Sigmoid colon (tissue), 7 donors: ENCODE results near the gene INTS6. TPM values are rescaled to one million over a fixed set of nuclear protein-coding genes. Genes with fewer than 3 reads are reported as not detected.

Experiments
- DNase-seq: peaks from one replicate; pipeline ENCODE4 v3.0.0-alpha.2; 2019
- H3K27ac ChIP-seq, 4 donors: fragments of 200-600 bp; sonication (generic); one replicate each; pipeline ENCODE4 v1.5.1; 2016 to 2019; ENCODE audit warnings: mild to moderate bottlenecking in 1 of 4
- H3K27me3 ChIP-seq, 3 donors: fragments of 200-600 bp; sonication (generic); one replicate each; pipeline ENCODE4 v1.5.1; 2019; ENCODE audit warnings: mild to moderate bottlenecking in 1 of 3
- H3K36me3 ChIP-seq, 4 donors: fragments of 200-600 bp; sonication (generic); one replicate each; pipeline ENCODE4 v1.5.1; 2016 to 2019
- H3K4me1 ChIP-seq, 4 donors: fragments of 200-600 bp; sonication (generic); one replicate each; pipeline ENCODE4 v1.5.1; 2017 to 2019
- H3K4me3 ChIP-seq, 4 donors: fragments of 200-600 bp; sonication (generic); one replicate each; pipeline ENCODE4 v1.5.1; 2017 to 2019; ENCODE audit warnings: mild to moderate bottlenecking in 2 of 4, moderate library complexity in 1 of 4
- H3K9me3 ChIP-seq, 4 donors: fragments of 200-600 bp in 3 of 4; sonication (generic) in 3 of 4; one replicate each; pipeline versions ENCODE4 v1.5.1 to v1.6.1; 2013 to 2019
- EP300 ChIP-seq, 4 donors: sonication (generic); formaldehyde crosslinking; IDR thresholded peaks; one replicate each; pipeline ENCODE4 v1.6.1; 2017; ENCODE audit warnings: antibody characterized with exemption in 4 of 4
- POLR2A ChIP-seq, 2 donors: fragments of 450-650 bp; IDR thresholded peaks; one replicate each; pipeline ENCODE4 v1.6.1; 2016; ENCODE audit warnings: antibody characterized with exemption in 2 of 2, mild to moderate bottlenecking in 2 of 2, moderate library complexity in 2 of 2
- POLR2AphosphoS5 ChIP-seq, 4 donors: sonication (generic); formaldehyde crosslinking; IDR thresholded peaks; one replicate each; pipeline ENCODE4 v1.6.1; 2017; ENCODE audit warnings: antibody characterized with exemption in 4 of 4
- WGBS, 2 donors: extraction: QIAGEN DNeasy Blood & Tissue Kit; methylation state at CpG; one replicate each; pipeline ENCODE4 v1.1.7; 2013; 5-methylcytosine and 5-hydroxymethylcytosine counted together
- intact Hi-C: fragments of 100-400 bp; cut with DNase I; formaldehyde crosslinking; loops from one replicate; pipeline ENCODE4 v1.15.1; 2023
- polyA plus RNA-seq, 3 donors: library from polyadenylated mRNA; stranded (reverse); fragments of 200-250 nt; gene quantifications; one replicate each; pipeline ENCODE4 v1.2.3, GENCODE V29; 2013
- total RNA-seq, 4 donors: library from RNA; depleted of rRNA; stranded (reverse); fragments of >200 nt; gene quantifications; one replicate each; pipeline ENCODE4 v1.1.0, GENCODE V29; 2016
- TF ChIP-seq, protein P1 (sequence below), 4 experiments: fragments of 450-650 bp in 3 of 4; fragments of 200-600 bp in 1 of 4; IDR thresholded peaks; one replicate each; pipeline ENCODE4 v1.5.1; 2016 to 2019; ENCODE audit warnings: antibody characterized with exemption in 4 of 4, mild to moderate bottlenecking in 3 of 4, moderate library complexity in 2 of 4
- donor health status: healthy with polysubstance abuse.
- donor health status: Bipolar disorder and iron deficiency.
- donor health status: healthy.

INTS6 gene
- total and polyA plus RNA-seq, 7 donors, result 6.7 to 43.3 (median 30.0) TPM

GRCh38 chr13:51364404-51365008 is 88.3 kb downstream of the INTS6 start:
- Histone ChIP-seq H3K27ac (no peak overlapping the region), H3K27me3 (no peaks in the 10 kb centered on the region), H3K4me3 (no peak overlapping the region), H3K9me3 (no peaks in the 10 kb centered on the region), H3K4me1 (no peaks in the 10 kb centered on the region), H3K36me3 (peaks cover 0 to 80% (median 10%) of the 10 kb centered on the region in 4 donors)
- TF ChIP-seq POLR2AphosphoS5 (IDR thresholded peaks at IDR 0.05) (no peak), POLR2A (IDR thresholded peaks at IDR 0.05) (no peak), EP300 (IDR thresholded peaks at IDR 0.05) (no peak)
- TF ChIP-seq, protein P1, sequence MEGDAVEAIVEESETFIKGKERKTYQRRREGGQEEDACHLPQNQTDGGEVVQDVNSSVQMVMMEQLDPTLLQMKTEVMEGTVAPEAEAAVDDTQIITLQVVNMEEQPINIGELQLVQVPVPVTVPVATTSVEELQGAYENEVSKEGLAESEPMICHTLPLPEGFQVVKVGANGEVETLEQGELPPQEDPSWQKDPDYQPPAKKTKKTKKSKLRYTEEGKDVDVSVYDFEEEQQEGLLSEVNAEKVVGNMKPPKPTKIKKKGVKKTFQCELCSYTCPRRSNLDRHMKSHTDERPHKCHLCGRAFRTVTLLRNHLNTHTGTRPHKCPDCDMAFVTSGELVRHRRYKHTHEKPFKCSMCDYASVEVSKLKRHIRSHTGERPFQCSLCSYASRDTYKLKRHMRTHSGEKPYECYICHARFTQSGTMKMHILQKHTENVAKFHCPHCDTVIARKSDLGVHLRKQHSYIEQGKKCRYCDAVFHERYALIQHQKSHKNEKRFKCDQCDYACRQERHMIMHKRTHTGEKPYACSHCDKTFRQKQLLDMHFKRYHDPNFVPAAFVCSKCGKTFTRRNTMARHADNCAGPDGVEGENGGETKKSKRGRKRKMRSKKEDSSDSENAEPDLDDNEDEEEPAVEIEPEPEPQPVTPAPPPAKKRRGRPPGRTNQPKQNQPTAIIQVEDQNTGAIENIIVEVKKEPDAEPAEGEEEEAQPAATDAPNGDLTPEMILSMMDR (IDR thresholded peaks at IDR 0.05), result no peak
- WGBS, 2 donors, result 57 to 64% methylated on average over 3 of the region's 3 CpGs
- no peak for DNase-seq
- intact Hi-C loops, result no loop called here

GRCh38 chr13:51363625-51364024 is 89.2 kb downstream of the INTS6 start:
- H3K27me3 ChIP-seq, result no peaks in the 10 kb centered on the region
- H3K9me3 ChIP-seq, result no peaks in the 10 kb centered on the region
- DNase-seq, result no peak
- H3K4me3 ChIP-seq, result no peak overlapping the region
- no peak overlapping the region for H3K27ac ChIP-seq
- TF ChIP-seq EP300 (IDR thresholded peaks at IDR 0.05), result no peak
- TF ChIP-seq POLR2AphosphoS5 (IDR thresholded peaks at IDR 0.05), result no peak
- TF ChIP-seq, protein P1 (IDR thresholded peaks at IDR 0.05), result no peak
- no peak for TF ChIP-seq POLR2A (IDR thresholded peaks at IDR 0.05)
- no peaks in the 10 kb centered on the region for H3K4me1 ChIP-seq
- H3K36me3 ChIP-seq, result peaks cover 0 to 71% (median 9%) of the 10 kb centered on the region in 4 donors
- intact Hi-C loops, result no loop called here

DNA sequence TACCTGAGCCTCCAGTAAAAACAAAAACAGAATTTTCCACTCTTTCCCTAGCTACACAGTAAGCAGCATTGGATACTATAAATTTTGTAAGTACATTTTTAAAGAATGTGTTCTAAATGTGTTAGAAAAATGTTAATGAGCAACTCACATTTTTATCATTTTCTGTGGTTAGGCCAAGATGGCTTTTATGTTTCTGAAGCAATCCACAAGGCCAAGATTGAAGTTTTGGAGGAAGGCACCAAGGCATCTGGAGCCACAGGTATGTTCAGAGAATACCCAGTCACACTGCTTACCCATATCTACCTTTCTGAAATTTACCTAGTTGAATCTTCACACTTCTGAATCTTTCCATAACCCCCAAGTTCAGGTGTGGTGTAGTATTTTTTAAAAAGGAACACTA is 91.7 kb downstream of the INTS6 start:
- DNase-seq, result no peak
- H3K9me3 ChIP-seq, result no peaks in the 10 kb centered on the region
- H3K27me3 ChIP-seq, result no peaks in the 10 kb centered on the region
- H3K4me3 ChIP-seq, result no peak overlapping the region
- no peak overlapping the region for H3K27ac ChIP-seq
- no peak for TF ChIP-seq EP300 (IDR thresholded peaks at IDR 0.05)
- no peak for TF ChIP-seq POLR2AphosphoS5 (IDR thresholded peaks at IDR 0.05)
- TF ChIP-seq POLR2A (IDR thresholded peaks at IDR 0.05), result no peak
- H3K36me3 ChIP-seq, result peaks cover 0 to 46% (median 3%) of the 10 kb centered on the region in 4 donors
- intact Hi-C loops, result no loop called here
- H3K4me1 ChIP-seq, result no peaks in the 10 kb centered on the region

DNA sequence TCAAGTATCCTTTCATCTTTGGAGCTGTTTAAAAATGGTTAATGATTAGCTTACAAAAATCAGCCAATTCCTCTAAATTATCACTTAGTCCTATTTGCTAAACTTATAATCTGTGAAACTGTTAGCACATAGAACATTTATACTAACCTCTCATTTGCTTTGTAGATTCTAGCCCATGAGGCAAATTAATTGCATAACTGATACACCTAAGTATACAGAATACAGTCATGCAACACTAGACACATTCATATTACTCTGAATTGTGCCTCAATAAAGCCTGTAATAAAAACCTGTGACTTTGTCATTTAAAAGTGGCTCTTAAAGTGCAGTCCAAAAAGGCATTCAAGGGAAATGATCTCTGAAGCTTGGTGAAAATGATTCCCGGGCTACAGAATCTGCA is 92.3 kb downstream of the INTS6 start:
- no peaks in the 10 kb centered on the region for H3K9me3 ChIP-seq
- H3K4me1 ChIP-seq, result no peaks in the 10 kb centered on the region
- no peak overlapping the region for H3K27ac ChIP-seq
- peaks cover 0 to 39% (median 3%) of the 10 kb centered on the region in 4 donors for H3K36me3 ChIP-seq
- intact Hi-C loops, result no loop called here
- 31 to 67% methylated on average over 1 of the region's 1 CpG for WGBS, 2 donors
- no peaks in the 10 kb centered on the region for H3K27me3 ChIP-seq
- TF ChIP-seq POLR2AphosphoS5 (IDR thresholded peaks at IDR 0.05), result no peak
- TF ChIP-seq EP300 (IDR thresholded peaks at IDR 0.05), result no peak
- TF ChIP-seq, protein P1 (IDR thresholded peaks at IDR 0.05), result no peak
- TF ChIP-seq POLR2A (IDR thresholded peaks at IDR 0.05), result no peak
- DNase-seq, result no peak
- no peak overlapping the region for H3K4me3 ChIP-seq

- Histone ChIP-seq H3K4me1 (no peaks in the 10 kb centered on the region), H3K36me3 (peaks cover 0 to 28% (median under 1%) of the 10 kb centered on the region in 4 donors), H3K4me3 (no peak overlapping the region), H3K27ac (no peak overlapping the region), H3K9me3 (no peaks in the 10 kb centered on the region), H3K27me3 (no peaks in the 10 kb centered on the region)
- WGBS, 2 donors, result 82 to 93% methylated on average over 1 of the region's 1 CpG
- no peak for DNase-seq
- TF ChIP-seq, protein P1 (IDR thresholded peaks at IDR 0.05), result no peak
- no peak for TF ChIP-seq POLR2AphosphoS5 (IDR thresholded peaks at IDR 0.05)
- no peak for TF ChIP-seq POLR2A (IDR thresholded peaks at IDR 0.05)
- TF ChIP-seq EP300 (IDR thresholded peaks at IDR 0.05), result no peak
- intact Hi-C loops, result no loop called here
Measured at GRCh38 chr13:51359352-51359751, 93.5 kb downstream of the INTS6 start.
